K562 (cell line): Measurements from ENCODE around the gene USP15. TPM values are rescaled to one million over a fixed set of nuclear protein-coding genes. Genes with fewer than 3 reads are reported as not detected.

Experiments
- BMI1 ChIP-seq: fragments of 150-350 bp; IDR thresholded peaks from 2 replicates; pipeline ENCODE4 v1.6.1; 2014; ENCODE audit warnings: low read length
- CBFB ChIP-seq: sonication (generic); formaldehyde crosslinking; IDR thresholded peaks from 2 replicates; pipeline ENCODE4 v1.4.0; 2020; ENCODE audit warnings: mild to moderate bottlenecking, missing genetic modification reagents
- CBX8 ChIP-seq: fragments of 200-600 bp; sonication (generic); IDR thresholded peaks from 2 replicates; pipeline ENCODE4 v1.6.1; 2012; ENCODE audit warnings: borderline replicate concordance, mixed run types, low read depth, mild to moderate bottlenecking, moderate library complexity, mixed read lengths, low read length, control low read depth, inconsistent platforms; ENCODE audit not compliant: poor library complexity, severe bottlenecking; ENCODE audit errors: extremely low read depth
- CHD2 ChIP-seq: IDR thresholded peaks from 2 replicates; pipeline ENCODE4 v1.6.1; 2011; ENCODE audit warnings: low read depth, low read length
- GATA2 ChIP-seq: sonication (generic); formaldehyde crosslinking; IDR thresholded peaks from 2 replicates; pipeline ENCODE4 v1.4.0; 2020; ENCODE audit warnings: mild to moderate bottlenecking, missing genetic modification reagents
- GATAD2B ChIP-seq: fragments of 450-650 bp; IDR thresholded peaks from 2 replicates; pipeline ENCODE4 v1.6.1; 2017; ENCODE audit warnings: mild to moderate bottlenecking, borderline replicate concordance
- HDAC6 ChIP-seq: IDR thresholded peaks from 2 replicates; pipeline ENCODE4 v1.6.1; 2012; ENCODE audit warnings: low read depth, mild to moderate bottlenecking, control low read depth, inconsistent platforms, low read length, moderate library complexity
- KLF10 ChIP-seq: fragments of 250-450 bp; sonication (Bioruptor Pico); IDR thresholded peaks from 2 replicates; pipeline ENCODE4 v1.6.1; 2021; ENCODE audit warnings: matching md5 sums
- MTA2 ChIP-seq: fragments of 450-650 bp; IDR thresholded peaks from 2 replicates; pipeline ENCODE4 v1.6.1; 2016; ENCODE audit warnings: low read depth
- MTA3 ChIP-seq: fragments of 450-650 bp; formaldehyde crosslinking; IDR thresholded peaks from 2 replicates; pipeline ENCODE4 v1.6.1; 2017; ENCODE audit warnings: mild to moderate bottlenecking, borderline replicate concordance
- NCOR1 ChIP-seq: fragments of 450-650 bp; IDR thresholded peaks from 2 replicates; pipeline ENCODE4 v1.6.1; 2016; ENCODE audit warnings: mild to moderate bottlenecking, moderate library complexity
- RBM14 ChIP-seq: fragments of 200-400 bp; formaldehyde crosslinking; IDR thresholded peaks from 2 replicates; pipeline ENCODE4 v1.6.1; 2018; ENCODE audit warnings: low read depth, mild to moderate bottlenecking, low read length, moderate library complexity, borderline replicate concordance; ENCODE audit not compliant: insufficient read depth
- RBM22 ChIP-seq: fragments of 200-400 bp; formaldehyde crosslinking; IDR thresholded peaks from 2 replicates; pipeline ENCODE4 v1.6.1; 2018; ENCODE audit warnings: low read length, low read depth; ENCODE audit not compliant: poor library complexity, severe bottlenecking
- TAF1 ChIP-seq: IDR thresholded peaks from 2 replicates; pipeline ENCODE4 v1.6.1; 2011; ENCODE audit warnings: mild to moderate bottlenecking, low read length, moderate library complexity; ENCODE audit not compliant: insufficient read depth, control insufficient read depth, severe bottlenecking; ENCODE audit errors: extremely low read depth
- YY1 ChIP-seq, 3 experiments: IDR thresholded peaks; 2 replicates each; pipeline ENCODE4 v1.6.1; 2011; ENCODE audit warnings: low read length in 2 of 3, mild to moderate bottlenecking in 2 of 3, moderate library complexity in 2 of 3, borderline replicate concordance in 1 of 3, control low read depth in 1 of 3, low read depth in 1 of 3; ENCODE audit not compliant: insufficient read depth in 3 of 3, insufficient replicate concordance in 2 of 3, control insufficient read depth in 1 of 3, insufficient read length in 1 of 3; ENCODE audit errors: extremely low read depth in 1 of 3
- ZNF143 ChIP-seq: sonication (generic); formaldehyde crosslinking; IDR thresholded peaks from 2 replicates; pipeline ENCODE4 v1.9.0; 2022; ENCODE audit warnings: mild to moderate bottlenecking, missing genetic modification reagents
- ZNF436 ChIP-seq: fragments of 250-450, 450-650 bp; sonication (Bioruptor Pico); formaldehyde crosslinking; IDR thresholded peaks from 2 replicates; pipeline ENCODE4 v1.7.0; 2020; ENCODE audit warnings: mild to moderate bottlenecking
- ZNF695 ChIP-seq: fragments of 450-650 bp; formaldehyde crosslinking; IDR thresholded peaks from 2 replicates; pipeline ENCODE4 v1.4.0; 2020; ENCODE audit warnings: mild to moderate bottlenecking, moderate library complexity
- ZNF707 ChIP-seq: fragments of 250-450 bp; sonication (Bioruptor Pico); conservative IDR thresholded peaks from 2 replicates; pipeline ENCODE4 v1.8.0; 2022; ENCODE audit warnings: inconsistent platforms, mild to moderate bottlenecking, moderate library complexity
- ZNF766 ChIP-seq: fragments of 200-800 bp; sonication (Bioruptor generic); conservative IDR thresholded peaks from 2 replicates; pipeline ENCODE4 v1.6.1; 2016; ENCODE audit warnings: missing genetic modification characterization, missing compliant biosample characterization
- ZSCAN32 ChIP-seq: fragments of 450-650 bp; formaldehyde crosslinking; IDR thresholded peaks from 2 replicates; pipeline ENCODE4 v1.4.0; 2020; ENCODE audit warnings: mild to moderate bottlenecking, moderate library complexity
- polyA plus RNA-seq, 8 experiments: library from polyadenylated mRNA; depleted of rRNA in 4 of 8; stranded (reverse) in 5 of 8; unstranded in 3 of 8; fragments of >200 nt; fragmentation: Nextera tagmentation in 2 of 8; fragmentation: Illumina TruSeq in 1 of 8; extraction: Ambion mirVana in 2 of 8; extraction: Trizol in 1 of 8; gene quantifications; 2 replicates each; pipeline versions ENCODE4 v1.2.1 to v1.2.3, GENCODE V29; 2011 to 2014; ENCODE audit warnings: inconsistent platforms in 1 of 8, missing spikeins in 1 of 8
- total RNA-seq, 7 experiments: library from RNA; depleted of rRNA in 6 of 7; stranded (reverse); fragments of >200 nt in 6 of 7; fragmentation: Illumina TruSeq in 2 of 7; extraction: Trizol in 2 of 7; gene quantifications; 2 replicates each; pipeline versions ENCODE4 v1.2.1 to v1.2.3, GENCODE V29; 2011 to 2021; ENCODE audit warnings: low replicate concordance in 1 of 7
- TF ChIP-seq, protein P1 (sequence below): fragments of 450-650 bp; formaldehyde crosslinking; IDR thresholded peaks from 2 replicates; pipeline ENCODE4 v1.4.0; 2022; ENCODE audit warnings: mild to moderate bottlenecking, moderate library complexity
- TF ChIP-seq, protein P2 (sequence below): sonication (generic); formaldehyde crosslinking; IDR thresholded peaks from 2 replicates; pipeline ENCODE4 v1.8.0; 2022; ENCODE audit warnings: mild to moderate bottlenecking, missing genetic modification reagents, borderline replicate concordance
- TF ChIP-seq, protein P3 (sequence below): sonication (generic); formaldehyde crosslinking; IDR thresholded peaks from 2 replicates; pipeline ENCODE4 v1.8.0; 2022; ENCODE audit warnings: mild to moderate bottlenecking, missing genetic modification reagents
- TF ChIP-seq, protein P4 (sequence below): sonication (generic); formaldehyde crosslinking; IDR thresholded peaks from 2 replicates; pipeline ENCODE4 v1.9.0; 2022; ENCODE audit warnings: mild to moderate bottlenecking, missing genetic modification reagents

The USP15 gene
- total and polyA plus RNA-seq, 9 of the 15 experiments (the other 6 are each of a cell fraction or from before 2014, with no cell fraction given), result 140 to 272 (median 182) TPM

DNA sequence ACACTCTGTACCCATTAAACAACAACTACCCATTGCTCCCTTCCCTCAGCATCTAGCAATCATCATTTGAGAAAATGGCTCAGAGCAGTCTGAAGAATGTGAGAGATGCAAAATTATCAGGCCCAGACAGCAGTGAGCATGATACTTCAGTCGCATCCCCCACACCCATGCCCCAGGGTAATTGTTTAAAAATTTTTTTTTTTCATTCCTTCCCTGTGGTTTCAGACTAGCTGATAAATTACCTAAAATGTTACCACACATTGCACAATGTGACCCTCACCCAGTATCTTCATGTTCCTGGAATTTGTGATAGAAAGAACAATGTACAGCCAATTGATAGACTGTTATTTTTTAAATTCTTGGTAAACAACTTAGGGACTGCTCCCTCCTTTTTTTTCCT is 11.3 kb upstream of the USP15 start (continued):
- TF ChIP-seq, protein P1, sequence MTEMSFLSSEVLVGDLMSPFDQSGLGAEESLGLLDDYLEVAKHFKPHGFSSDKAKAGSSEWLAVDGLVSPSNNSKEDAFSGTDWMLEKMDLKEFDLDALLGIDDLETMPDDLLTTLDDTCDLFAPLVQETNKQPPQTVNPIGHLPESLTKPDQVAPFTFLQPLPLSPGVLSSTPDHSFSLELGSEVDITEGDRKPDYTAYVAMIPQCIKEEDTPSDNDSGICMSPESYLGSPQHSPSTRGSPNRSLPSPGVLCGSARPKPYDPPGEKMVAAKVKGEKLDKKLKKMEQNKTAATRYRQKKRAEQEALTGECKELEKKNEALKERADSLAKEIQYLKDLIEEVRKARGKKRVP (CRISPR knock-in tag), result peak; percentile 84
- peak; percentile 26; the same call in 1 of the 2 replicates for TF ChIP-seq ZNF766 (CRISPR knock-in tag)
- no peak for TF ChIP-seq BMI1
- TF ChIP-seq NCOR1, result peak; percentile 89
- no peak for TF ChIP-seq RBM14
- no peak for TF ChIP-seq ZNF695 (CRISPR knock-in tag)
- no peak; the same call in 1 of the 2 replicates for TF ChIP-seq GATA2 (CRISPR knock-in tag)
- TF ChIP-seq RBM22, result no peak
- no peak for TF ChIP-seq CHD2
- TF ChIP-seq ZNF436 (CRISPR knock-in tag), result peak; percentile 45; the same call in 1 of the 2 replicates
- no peak for TF ChIP-seq ZNF143 (CRISPR knock-in tag)
- no peak for TF ChIP-seq TAF1
- TF ChIP-seq YY1 (IDR thresholded peaks at IDR 0.05; ENCODE audit: borderline replicate concordance in 1 of 3, control insufficient read depth in 1 of 3, extremely low read depth in 1 of 3, insufficient read depth in 3 of 3, insufficient read length in 1 of 3, insufficient replicate concordance in 2 of 3, low read depth in 1 of 3, low read length in 2 of 3), result peak in 1 of 3 experiments; percentile 36
- no peak for TF ChIP-seq HDAC6
- no peak for TF ChIP-seq CBFB (CRISPR knock-in tag)
- TF ChIP-seq, protein P2, sequence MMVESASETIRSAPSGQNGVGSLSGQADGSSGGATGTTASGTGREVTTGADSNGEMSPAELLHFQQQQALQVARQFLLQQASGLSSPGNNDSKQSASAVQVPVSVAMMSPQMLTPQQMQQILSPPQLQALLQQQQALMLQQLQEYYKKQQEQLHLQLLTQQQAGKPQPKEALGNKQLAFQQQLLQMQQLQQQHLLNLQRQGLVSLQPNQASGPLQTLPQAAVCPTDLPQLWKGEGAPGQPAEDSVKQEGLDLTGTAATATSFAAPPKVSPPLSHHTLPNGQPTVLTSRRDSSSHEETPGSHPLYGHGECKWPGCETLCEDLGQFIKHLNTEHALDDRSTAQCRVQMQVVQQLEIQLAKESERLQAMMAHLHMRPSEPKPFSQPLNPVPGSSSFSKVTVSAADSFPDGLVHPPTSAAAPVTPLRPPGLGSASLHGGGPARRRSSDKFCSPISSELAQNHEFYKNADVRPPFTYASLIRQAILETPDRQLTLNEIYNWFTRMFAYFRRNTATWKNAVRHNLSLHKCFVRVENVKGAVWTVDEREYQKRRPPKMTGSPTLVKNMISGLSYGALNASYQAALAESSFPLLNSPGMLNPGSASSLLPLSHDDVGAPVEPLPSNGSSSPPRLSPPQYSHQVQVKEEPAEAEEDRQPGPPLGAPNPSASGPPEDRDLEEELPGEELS (CRISPR knock-in tag), result no peak
- TF ChIP-seq KLF10 (CRISPR knock-in tag), result no peak
- TF ChIP-seq MTA3, result 0 out of 2 replicates have a peak, but pooled peaks have one; percentile 48
- TF ChIP-seq GATAD2B, result 0 out of 2 replicates have a peak, but pooled peaks have one; percentile 25
- no peak for TF ChIP-seq CBX8
- no peak for TF ChIP-seq ZNF707
- TF ChIP-seq, protein P3, sequence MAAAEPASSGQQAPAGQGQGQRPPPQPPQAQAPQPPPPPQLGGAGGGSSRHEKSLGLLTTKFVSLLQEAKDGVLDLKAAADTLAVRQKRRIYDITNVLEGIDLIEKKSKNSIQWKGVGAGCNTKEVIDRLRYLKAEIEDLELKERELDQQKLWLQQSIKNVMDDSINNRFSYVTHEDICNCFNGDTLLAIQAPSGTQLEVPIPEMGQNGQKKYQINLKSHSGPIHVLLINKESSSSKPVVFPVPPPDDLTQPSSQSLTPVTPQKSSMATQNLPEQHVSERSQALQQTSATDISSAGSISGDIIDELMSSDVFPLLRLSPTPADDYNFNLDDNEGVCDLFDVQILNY (CRISPR knock-in tag), result no peak
- TF ChIP-seq MTA2, result peak; percentile 57; the same call in 1 of the 2 replicates
- TF ChIP-seq ZSCAN32 (CRISPR knock-in tag), result no peak
- TF ChIP-seq, protein P4, sequence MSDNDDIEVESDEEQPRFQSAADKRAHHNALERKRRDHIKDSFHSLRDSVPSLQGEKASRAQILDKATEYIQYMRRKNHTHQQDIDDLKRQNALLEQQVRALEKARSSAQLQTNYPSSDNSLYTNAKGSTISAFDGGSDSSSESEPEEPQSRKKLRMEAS (CRISPR knock-in tag), result no peak
